Caco-2 (cell line): ENCODE measurements around the gene IL16. TPM values are rescaled to one million over a fixed set of nuclear protein-coding genes. Genes with fewer than 3 reads are reported as not detected.

Experiments
- BruUV-seq: library from RNA; stranded (reverse); fragments of 400-500 nt; replicated peaks from 2 replicates; lab custom pipeline; 2021; lab: Mats Ljungman, UMichigan
- CTCF ChIA-PET: fragments of 300-600 bp; sonication (Branson Sonifier 250); formaldehyde crosslinking; loops from one replicate; lab custom pipeline; 2022; ENCODE audit warnings: antibody characterized with exemption; lab: Charles Lee
- POLR2A ChIA-PET: fragments of 300-600 bp; sonication (Branson Sonifier 250); formaldehyde crosslinking; loops from one replicate; lab custom pipeline; 2022; ENCODE audit warnings: antibody characterized with exemption; lab: Charles Lee
- DNase-seq, 2 experiments: peaks; one replicate each; pipeline versions ENCODE4 v3.0.0 to v3.0.0-alpha.2; 2020 to 2022
- H3K27me3 ChIP-seq: replicated peaks from 2 replicates; pipeline ENCODE4 v1.6.0; 2011; ENCODE audit warnings: low read length; ENCODE audit not compliant: control insufficient read depth, insufficient read depth
- H3K36me3 ChIP-seq: 2 replicates; pipeline ENCODE4 v1.5.1; 2011; ENCODE audit warnings: low read length; ENCODE audit not compliant: control insufficient read depth, insufficient read depth
- H3K4me1 ChIP-seq: fragments of 250-450 bp; sonication (Bioruptor Pico); 2 replicates; pipeline ENCODE4 v1.5.1; 2020; ENCODE audit warnings: mild to moderate bottlenecking
- H3K4me3 ChIP-seq: 2 replicates; pipeline ENCODE4 v1.5.1; 2011; ENCODE audit warnings: low read depth, mild to moderate bottlenecking, control low read depth, low read length
- H3K9me3 ChIP-seq: fragments of 250-450 bp; sonication (Bioruptor Pico); 2 replicates; pipeline ENCODE4 v1.5.1; 2020; ENCODE audit warnings: mild to moderate bottlenecking, moderate library complexity
- H3K27ac Mint-ChIP-seq: one replicate; pipeline ENCODE4 v1.8.0; 2022; ENCODE audit warnings: mixed read lengths; ENCODE audit not compliant: unreplicated experiment
- H3K27me3 Mint-ChIP-seq: one replicate; pipeline ENCODE4 v1.8.0; 2022; ENCODE audit warnings: mixed read lengths; ENCODE audit not compliant: insufficient read depth, unreplicated experiment
- H3K36me3 Mint-ChIP-seq: one replicate; pipeline ENCODE4 v1.8.0; 2022; ENCODE audit warnings: mild to moderate bottlenecking, mixed read lengths; ENCODE audit not compliant: insufficient read depth, unreplicated experiment
- H3K4me1 Mint-ChIP-seq: one replicate; pipeline ENCODE4 v1.8.0; 2022; ENCODE audit warnings: low read depth, mixed read lengths; ENCODE audit not compliant: unreplicated experiment
- H3K4me3 Mint-ChIP-seq: one replicate; pipeline ENCODE4 v1.8.0; 2022; ENCODE audit warnings: mild to moderate bottlenecking, moderate library complexity, mixed read lengths; ENCODE audit not compliant: unreplicated experiment
- H3K9me3 Mint-ChIP-seq: one replicate; pipeline ENCODE4 v1.8.0; 2022; ENCODE audit warnings: mixed read lengths; ENCODE audit not compliant: unreplicated experiment
- CTCF ChIP-seq, 2 experiments: fragments of 200-600 bp in 1 of 2; IDR thresholded peaks; 1 replicate in 1 of 2; 2 replicates in 1 of 2; pipeline versions ENCODE4 v1.5.1 to v1.8.0; 2011 to 2022; ENCODE audit warnings: antibody characterized with exemption in 1 of 2, control low read depth in 1 of 2, inconsistent platforms in 1 of 2, low read depth in 1 of 2, low read length in 1 of 2, mild to moderate bottlenecking in 1 of 2, moderate library complexity in 1 of 2; ENCODE audit not compliant: insufficient read depth in 1 of 2, severe bottlenecking in 1 of 2, unreplicated experiment in 1 of 2
- intact Hi-C: fragments of 100-400 bp; cut with micrococcal nuclease; formaldehyde crosslinking; loops from one replicate; pipeline ENCODE4 v1.10.0; 2022; ENCODE audit not compliant: unreplicated experiment
- total RNA-seq: library from RNA; stranded (reverse); gene quantifications from 2 replicates; pipeline ENCODE4 v1.2.3, GENCODE V29; 2022

Gene IL16
- total RNA-seq, 1 experiment from 2014 or later, result not detected

- Histone ChIP-seq H3K4me3 (no peak overlapping the region), H3K36me3 (no peaks in the 10 kb centered on the region), H3K27me3 (no peaks in the 10 kb centered on the region), H3K4me1 (no peaks in the 10 kb centered on the region), H3K9me3 (no peaks in the 10 kb centered on the region)
- H3K9me3 Mint-ChIP-seq, result no peaks in the 10 kb centered on the region
- no peak for TF ChIP-seq CTCF (IDR thresholded peaks at IDR 0.05; ENCODE audit: insufficient read depth in 1 of 2, low read depth in 1 of 2, low read length in 1 of 2, severe bottlenecking in 1 of 2, unreplicated experiment in 1 of 2)
- no peak overlapping the region for H3K4me3 Mint-ChIP-seq
- intact Hi-C loops, result no loop called here
- peaks cover 23% of the 10 kb centered on the region for H3K27me3 Mint-ChIP-seq
- no peak overlapping the region for H3K27ac Mint-ChIP-seq
- CTCF ChIA-PET, result interaction anchor here (0.7 kb wide), 1 partner anchor 147 kb away, joined by 5 read pairs; no protein-coding TSS in a partner anchor
- no peak for DNase-seq
- no TSS peak for BruUV-seq
- H3K36me3 Mint-ChIP-seq, result no peaks in the 10 kb centered on the region
- POLR2A ChIA-PET, result no interaction called here
- H3K4me1 Mint-ChIP-seq, result no peaks in the 10 kb centered on the region
These were observed 8.3 kb upstream of the IL16 start for GRCh38 chr15:81188354-81188753.

- CTCF ChIA-PET, result interaction anchor here (0.7 kb wide), 1 partner anchor 19 kb away, joined by 3 read pairs; no protein-coding TSS in a partner anchor
- no peaks in the 10 kb centered on the region for H3K4me1 Mint-ChIP-seq
- no TSS peak for BruUV-seq
- no peak overlapping the region for H3K4me3 ChIP-seq
- no peak overlapping the region for H3K4me3 Mint-ChIP-seq
- H3K27me3 ChIP-seq, result no peaks in the 10 kb centered on the region
- POLR2A ChIA-PET, result no interaction called here
- H3K9me3 Mint-ChIP-seq, result no peaks in the 10 kb centered on the region
- H3K27me3 Mint-ChIP-seq, result peaks cover 22% of the 10 kb centered on the region
- no peak overlapping the region for H3K27ac Mint-ChIP-seq
- no peaks in the 10 kb centered on the region for H3K36me3 Mint-ChIP-seq
- no peaks in the 10 kb centered on the region for H3K4me1 ChIP-seq
- DNase-seq, result no peak
- no peak for TF ChIP-seq CTCF (IDR thresholded peaks at IDR 0.05; ENCODE audit: insufficient read depth in 1 of 2, low read depth in 1 of 2, low read length in 1 of 2, severe bottlenecking in 1 of 2, unreplicated experiment in 1 of 2)
- H3K9me3 ChIP-seq, result no peaks in the 10 kb centered on the region
- intact Hi-C loops, result no loop called here
- H3K36me3 ChIP-seq, result no peaks in the 10 kb centered on the region
These were observed 6.9 kb upstream of the IL16 start for GRCh38 chr15:81189583-81190283.

GRCh38 chr15:81190922-81191507 is 5.7 kb upstream of the IL16 start:
- no peaks in the 10 kb centered on the region for H3K36me3 Mint-ChIP-seq
- H3K4me1 Mint-ChIP-seq, result no peaks in the 10 kb centered on the region
- H3K4me3 ChIP-seq, result no peak overlapping the region
- H3K36me3 ChIP-seq, result no peaks in the 10 kb centered on the region
- H3K27me3 Mint-ChIP-seq, result peaks cover 19% of the 10 kb centered on the region
- no peak for TF ChIP-seq CTCF (IDR thresholded peaks at IDR 0.05; ENCODE audit: insufficient read depth in 1 of 2, low read depth in 1 of 2, low read length in 1 of 2, severe bottlenecking in 1 of 2, unreplicated experiment in 1 of 2)
- no peaks in the 10 kb centered on the region for H3K9me3 ChIP-seq
- H3K27ac Mint-ChIP-seq, result no peak overlapping the region
- POLR2A ChIA-PET, result no interaction called here
- no TSS peak for BruUV-seq
- H3K27me3 ChIP-seq, result no peaks in the 10 kb centered on the region
- no peaks in the 10 kb centered on the region for H3K4me1 ChIP-seq
- no peaks in the 10 kb centered on the region for H3K9me3 Mint-ChIP-seq
- no peak overlapping the region for H3K4me3 Mint-ChIP-seq
- CTCF ChIA-PET, result no interaction called here
- intact Hi-C loops, result no loop called here
- no peak for DNase-seq
